Measurements from ENCODE around the gene CIB4.

The CIB4 gene

GRCh38 chr2:26640781-26641564 is at the start of gene CIB4:
TSS of gene CIB4 (minus strand) at chr2:26641366. CDS start at chr2:26641314, 52 bp downstream.
- peak within 1 kb of the TSS; percentile 34 for H3K4me2 ChIP-seq (ENCODE audit: low read length)
- no peaks in the 10 kb centered on the region for H3K36me3 ChIP-seq (ENCODE audit: control insufficient read depth, insufficient read depth, low read length)
- H3K9me3 ChIP-seq (ENCODE audit: control insufficient read depth, low read length): no peaks in the 10 kb centered on the region
- H3K4me3 ChIP-seq (ENCODE audit: low read depth, low read length): no peak within 1 kb of the TSS
- H3K79me2 ChIP-seq: no peaks in the 10 kb centered on the region
- H3K27me3 ChIP-seq (ENCODE audit: control insufficient read depth, insufficient read depth, low read length): no peaks in the 10 kb centered on the region
- H3K27ac ChIP-seq: peak within 1 kb of the TSS; percentile 26
- TF ChIP-seq CTCF (IDR thresholded peaks at IDR 0.05): no peak
- no peak within 1 kb of the TSS for H3K9ac ChIP-seq
- peaks cover 15% of the 10 kb centered on the region for H3K4me1 ChIP-seq
- peak within 1 kb of the TSS; percentile 30 for H2AFZ ChIP-seq

GRCh38 chr2:26687801-26688200 is 46.6 kb upstream of the CIB4 start:
- no peaks in the 10 kb centered on the region for H3K27me3 ChIP-seq (ENCODE audit: control insufficient read depth, insufficient read depth, low read length)
- no peak overlapping the region for H3K4me2 ChIP-seq (ENCODE audit: low read length)
- no peak for TF ChIP-seq CTCF (IDR thresholded peaks at IDR 0.05)
- no peaks in the 10 kb centered on the region for H3K9me3 ChIP-seq (ENCODE audit: control insufficient read depth, low read length)
- no peaks in the 10 kb centered on the region for H3K36me3 ChIP-seq (ENCODE audit: control insufficient read depth, insufficient read depth, low read length)
- no peak overlapping the region for H2AFZ ChIP-seq
- H3K9ac ChIP-seq: no peak overlapping the region
- H3K4me3 ChIP-seq (ENCODE audit: low read depth, low read length): no peak overlapping the region
- H3K79me2 ChIP-seq: no peaks in the 10 kb centered on the region
- no peak overlapping the region for H3K27ac ChIP-seq
- peaks cover 30% of the 10 kb centered on the region for H3K4me1 ChIP-seq

GRCh38 chr2:26687328-26687727 is 46.2 kb upstream of the CIB4 start:
- Histone ChIP-seq H3K9me3 (ENCODE audit: control insufficient read depth, low read length) (no peaks in the 10 kb centered on the region), H3K4me1 (peaks cover 33% of the 10 kb centered on the region), H3K4me3 (ENCODE audit: low read depth, low read length) (no peak overlapping the region), H3K79me2 (no peaks in the 10 kb centered on the region), H3K27me3 (ENCODE audit: control insufficient read depth, insufficient read depth, low read length) (no peaks in the 10 kb centered on the region), H3K9ac (no peak overlapping the region), H2AFZ (no peak overlapping the region), H3K27ac (no peak overlapping the region), H3K4me2 (ENCODE audit: low read length) (no peak overlapping the region), H3K36me3 (ENCODE audit: control insufficient read depth, insufficient read depth, low read length) (no peaks in the 10 kb centered on the region)
- no peak for TF ChIP-seq CTCF (IDR thresholded peaks at IDR 0.05)

- Histone ChIP-seq H3K36me3 (ENCODE audit: control insufficient read depth, insufficient read depth, low read length) (no peaks in the 10 kb centered on the region), H3K9me3 (ENCODE audit: control insufficient read depth, low read length) (no peaks in the 10 kb centered on the region), H3K4me3 (ENCODE audit: low read depth, low read length) (no peak overlapping the region), H3K27me3 (ENCODE audit: control insufficient read depth, insufficient read depth, low read length) (no peaks in the 10 kb centered on the region), H3K9ac (no peak overlapping the region), H2AFZ (peak overlapping the region; percentile 43), H3K4me1 (peaks cover 25% of the 10 kb centered on the region), H3K27ac (no peak overlapping the region), H3K79me2 (no peaks in the 10 kb centered on the region), H3K4me2 (ENCODE audit: low read length) (no peak overlapping the region)
- peak; percentile 9 for TF ChIP-seq CTCF (IDR thresholded peaks at IDR 0.05)
Measured at GRCh38 chr2:26685989-26686839, 45.0 kb upstream of the CIB4 start.

Measured in parathyroid adenoma (tissue), 2 donors.